A549 treated with Hydrocortisone at 1 μM for 4 hours (cell line): ENCODE measurements around the gene CDKN2B-AS1. TPM values are rescaled to one million over a fixed set of nuclear protein-coding genes. Genes with fewer than 3 reads are reported as not detected.

ENCODE experiments used
- total RNA-seq: library from RNA; stranded (reverse); fragments of 200-300 nt; extraction: Qiagen RNA extraction; gene quantifications from 5 replicates; pipeline ENCODE4 v1.2.3, GENCODE V29; 2022

Gene CDKN2B-AS1
- not detected in 5 replicates for total RNA-seq

DNA sequence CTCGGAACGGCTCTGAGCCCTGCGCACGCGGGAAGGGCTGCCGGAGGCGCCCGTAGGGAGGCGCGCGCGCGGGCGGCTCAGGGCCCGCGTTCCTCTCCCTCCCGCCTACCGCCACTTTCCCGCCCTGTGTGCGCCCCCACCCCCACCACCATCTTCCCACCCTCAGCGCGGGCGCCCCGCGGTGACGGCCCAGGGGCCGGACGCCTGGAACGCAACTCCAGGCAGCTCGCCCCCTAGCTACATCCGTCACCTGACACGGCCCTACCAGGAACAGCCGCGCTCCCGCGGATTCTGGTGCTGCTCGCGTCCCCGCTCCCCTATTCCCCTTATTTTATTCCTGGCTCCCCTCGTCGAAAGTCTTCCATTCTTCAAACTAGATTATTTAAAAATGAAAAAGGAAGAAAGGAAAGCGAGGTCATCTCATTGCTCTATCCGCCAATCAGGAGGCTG lies at the start of gene CDKN2B-AS1:
Gene CDKN2B-AS1 (plus strand): TSS at position 236 of the 450 bp plus-strand sequence.

DNA sequence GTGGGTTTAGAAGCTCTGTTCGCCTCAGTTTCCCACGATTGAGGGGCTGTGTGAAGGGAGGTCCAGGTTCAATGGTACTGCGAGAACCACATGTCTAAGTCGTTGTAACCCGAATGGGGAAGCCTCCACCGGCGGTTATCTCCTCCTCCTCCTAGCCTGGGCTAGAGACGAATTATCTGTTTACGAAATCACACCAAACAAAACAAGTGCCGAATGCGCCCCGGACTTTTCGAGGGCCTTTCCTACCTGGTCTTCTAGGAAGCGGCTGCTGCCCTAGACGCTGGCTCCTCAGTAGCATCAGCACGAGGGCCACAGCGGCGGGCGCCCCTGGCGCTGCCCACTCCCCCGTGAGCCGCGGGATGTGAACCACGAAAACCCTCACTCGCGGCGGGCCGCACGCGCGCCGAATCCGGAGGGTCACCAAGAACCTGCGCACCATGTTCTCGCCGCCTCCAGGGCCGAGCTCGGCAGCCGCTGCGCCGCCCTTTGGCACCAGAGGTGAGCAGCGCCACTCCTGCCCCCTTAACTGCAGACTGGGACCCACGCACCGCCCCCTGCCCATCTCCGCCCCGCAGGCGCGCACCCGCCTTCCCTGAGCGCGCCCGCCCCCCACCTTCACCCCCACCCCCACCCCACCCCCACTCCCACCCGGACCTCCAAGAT lies 567 bp upstream of the CDKN2B-AS1 start, which contains the start of gene CDKN2A:
Gene CDKN2A (minus strand): TSS at position 500 of the 663 bp plus-strand sequence.

DNA sequence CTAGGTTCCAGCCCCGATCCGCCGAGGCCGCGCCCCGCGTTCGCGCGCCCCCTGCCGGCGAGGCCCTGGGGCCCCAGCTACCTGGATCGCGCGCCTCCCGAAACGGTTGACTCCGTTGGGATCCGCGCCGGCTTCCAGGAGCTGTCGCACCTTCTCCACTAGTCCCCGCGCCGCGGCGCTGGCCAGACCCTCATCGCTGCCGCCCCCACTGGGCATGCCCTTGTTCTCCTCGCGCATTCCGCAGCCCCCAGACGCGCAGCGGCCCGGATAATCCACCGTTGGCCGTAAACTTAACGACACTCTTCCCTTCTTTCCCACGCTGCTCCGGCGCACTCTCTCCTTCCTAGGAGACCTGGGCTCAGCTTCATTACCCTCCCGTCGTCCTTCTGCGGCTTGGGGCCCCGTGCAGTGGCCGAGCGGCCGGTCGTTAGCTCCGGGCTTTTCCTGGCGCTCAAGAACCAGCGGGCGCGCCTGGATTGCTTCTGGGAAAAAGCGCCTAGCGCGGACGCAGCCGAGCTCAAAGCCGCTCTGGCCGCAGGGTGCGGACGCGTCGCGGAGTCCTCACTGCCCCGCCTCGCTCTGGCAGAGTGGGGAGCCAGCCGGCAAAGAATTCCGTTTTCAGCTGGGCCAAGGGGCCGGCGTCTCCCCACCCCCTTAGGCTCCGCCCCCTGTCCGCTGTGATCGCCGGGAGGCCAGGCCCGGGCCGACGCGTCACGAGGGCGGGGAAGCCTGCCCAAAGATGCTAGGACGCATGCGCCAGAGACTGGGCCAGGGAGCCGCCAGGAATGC lies 14.3 kb downstream of the CDKN2B-AS1 start, which contains the start of gene CDKN2B:
Gene CDKN2B (minus strand): TSS at position 589 of the 789 bp plus-strand sequence. CDS start 352 bp downstream, at position 237.

Other genes with a start within 250 kb of the CDKN2B-AS1 start
- 6.2 to 22.1 TPM (median 8.5 TPM) in 5 replicates for gene MTAP, start 192.2 kb upstream of the CDKN2B-AS1 start, total RNA-seq
- gene CDKN2A, start 399 bp upstream of the CDKN2B-AS1 start, total RNA-seq, result not detected in 5 replicates
- gene CDKN2B, start 14.5 kb downstream of the CDKN2B-AS1 start, total RNA-seq, result not detected in 5 replicates